Esophagus muscularis mucosa (tissue), 4 donors: Measurements from ENCODE around the gene ZNF451. TPM values are rescaled to one million over a fixed set of nuclear protein-coding genes. Genes with fewer than 3 reads are reported as not detected.
"Not testable (repeated sequence)": the region's sequence is repeated elsewhere in the genome, so short reads cannot be mapped to it uniquely, and the experiment has no call there.

Experiments used
- DNase-seq: peaks from one replicate; pipeline ENCODE4 v3.0.0-alpha.2; 2017; ENCODE audit errors: extremely low spot score
- H3K27ac ChIP-seq, 4 donors: fragments of 200-600 bp; sonication (generic); replicated peaks in 1 of 4; 1 replicate in 3 of 4; 2 replicates in 1 of 4; pipeline ENCODE4 v1.5.1; 2016 to 2019; ENCODE audit warnings: mild to moderate bottlenecking in 1 of 4
- H3K27me3 ChIP-seq, 4 donors: fragments of 200-600 bp; sonication (generic); one replicate each; pipeline versions ENCODE4 v1.5.1 to v1.6.0; 2016 to 2019
- H3K36me3 ChIP-seq, 4 donors: fragments of 200-600 bp; sonication (generic); one replicate each; pipeline ENCODE4 v1.5.1; 2016 to 2019
- H3K4me1 ChIP-seq, 4 donors: fragments of 200-600 bp; sonication (generic); one replicate each; pipeline ENCODE4 v1.5.1; 2016 to 2019
- H3K4me3 ChIP-seq, 4 donors: fragments of 200-600 bp; sonication (generic); 1 replicate in 2 of 4; 2 replicates in 2 of 4; pipeline ENCODE4 v1.5.1; 2016 to 2019; ENCODE audit warnings: mild to moderate bottlenecking in 4 of 4, moderate library complexity in 1 of 4
- H3K9me3 ChIP-seq, 4 donors: fragments of 200-600 bp; sonication (generic); 1 replicate in 3 of 4; 2 replicates in 1 of 4; pipeline ENCODE4 v1.5.1; 2016 to 2019
- EP300 ChIP-seq: sonication (generic); formaldehyde crosslinking; IDR thresholded peaks from one replicate; pipeline ENCODE4 v1.6.1; 2017; ENCODE audit warnings: antibody characterized with exemption
- POLR2A ChIP-seq: fragments of 450-650 bp; IDR thresholded peaks from one replicate; pipeline ENCODE4 v1.6.1; 2017; ENCODE audit warnings: antibody characterized with exemption, moderate library complexity, mild to moderate bottlenecking, low read depth
- POLR2AphosphoS5 ChIP-seq, 2 donors: sonication (generic); formaldehyde crosslinking; IDR thresholded peaks; one replicate each; pipeline ENCODE4 v1.6.1; 2017; ENCODE audit warnings: antibody characterized with exemption in 2 of 2
- WGBS: methylation state at CpG from one replicate; pipeline ENCODE4 v1.1.5; 2018; 5-methylcytosine and 5-hydroxymethylcytosine counted together
- intact Hi-C: fragments of 100-400 bp; cut with DNase I; formaldehyde crosslinking; loops from one replicate; pipeline ENCODE4 v1.15.1; 2023
- total RNA-seq, 4 donors: library from RNA; depleted of rRNA; stranded (reverse); fragments of >200 nt; gene quantifications; one replicate each; pipeline versions ENCODE4 v1.1.0 to v1.2.1, GENCODE V29; 2016
- TF ChIP-seq, protein P1 (sequence below), 3 experiments: fragments of 200-600 bp in 2 of 3; fragments of 450-650 bp in 1 of 3; sonication (generic) in 2 of 3; IDR thresholded peaks; one replicate each; pipeline ENCODE4 v1.5.1; 2017 to 2019; ENCODE audit warnings: antibody characterized with exemption in 3 of 3, mild to moderate bottlenecking in 2 of 3, moderate library complexity in 1 of 3

The ZNF451 gene
- total RNA-seq, 4 donors from 2014 or later = 32.0 to 49.0 (median 38.0) TPM

- H3K9me3 ChIP-seq = no peaks in the 10 kb centered on the region
- no peaks in the 10 kb centered on the region for H3K27me3 ChIP-seq
- 83% methylated on average over 2 of the region's 2 CpGs for WGBS
- no peak overlapping the region for H3K4me3 ChIP-seq
- intact Hi-C loops = loop anchor here (5.0 kb wide), 1 partner anchor 38 kb away; the partner anchor contains the start of gene KIAA1586
- H3K36me3 ChIP-seq = no peaks in the 10 kb centered on the region
- TF ChIP-seq POLR2AphosphoS5 (IDR thresholded peaks at IDR 0.05) (no peak), POLR2A (no peak), EP300 (no peak)
- TF ChIP-seq, protein P1, sequence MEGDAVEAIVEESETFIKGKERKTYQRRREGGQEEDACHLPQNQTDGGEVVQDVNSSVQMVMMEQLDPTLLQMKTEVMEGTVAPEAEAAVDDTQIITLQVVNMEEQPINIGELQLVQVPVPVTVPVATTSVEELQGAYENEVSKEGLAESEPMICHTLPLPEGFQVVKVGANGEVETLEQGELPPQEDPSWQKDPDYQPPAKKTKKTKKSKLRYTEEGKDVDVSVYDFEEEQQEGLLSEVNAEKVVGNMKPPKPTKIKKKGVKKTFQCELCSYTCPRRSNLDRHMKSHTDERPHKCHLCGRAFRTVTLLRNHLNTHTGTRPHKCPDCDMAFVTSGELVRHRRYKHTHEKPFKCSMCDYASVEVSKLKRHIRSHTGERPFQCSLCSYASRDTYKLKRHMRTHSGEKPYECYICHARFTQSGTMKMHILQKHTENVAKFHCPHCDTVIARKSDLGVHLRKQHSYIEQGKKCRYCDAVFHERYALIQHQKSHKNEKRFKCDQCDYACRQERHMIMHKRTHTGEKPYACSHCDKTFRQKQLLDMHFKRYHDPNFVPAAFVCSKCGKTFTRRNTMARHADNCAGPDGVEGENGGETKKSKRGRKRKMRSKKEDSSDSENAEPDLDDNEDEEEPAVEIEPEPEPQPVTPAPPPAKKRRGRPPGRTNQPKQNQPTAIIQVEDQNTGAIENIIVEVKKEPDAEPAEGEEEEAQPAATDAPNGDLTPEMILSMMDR (IDR thresholded peaks at IDR 0.05) = no peak
- H3K4me1 ChIP-seq = peaks cover 4 to 7% (median 6%) of the 10 kb centered on the region in 4 donors
- DNase-seq = no peak
- no peak overlapping the region for H3K27ac ChIP-seq
Observed at GRCh38 chr6:57085471-57085870, 4.5 kb upstream of the ZNF451 start.

DNA sequence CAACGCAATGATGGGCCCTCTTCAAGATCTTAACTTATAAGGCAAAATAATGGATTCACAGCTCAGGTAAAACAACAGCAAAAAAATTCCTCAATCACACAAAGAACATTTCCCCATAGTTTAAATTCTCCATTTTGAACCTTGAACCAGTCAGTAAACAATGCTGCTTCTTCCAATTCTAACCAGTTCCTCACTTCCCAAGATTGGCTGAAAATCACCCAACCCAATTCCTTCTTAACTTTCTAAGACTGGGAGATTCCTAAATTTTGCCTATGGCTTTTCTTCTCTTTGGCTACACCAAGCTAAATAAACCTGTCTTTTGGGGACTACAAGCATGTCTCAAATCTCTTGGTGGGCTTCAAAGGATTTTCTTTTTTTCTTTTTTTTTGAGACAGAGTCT is 3.1 kb upstream of the ZNF451 start:
- Histone ChIP-seq H3K9me3 (no peaks in the 10 kb centered on the region), H3K4me1 (peaks cover 10 to 12% (median 12%) of the 10 kb centered on the region in 4 donors), H3K36me3 (peaks cover 0 to 3% (median 0%) of the 10 kb centered on the region in 4 donors), H3K4me3 (no peak overlapping the region), H3K27ac (no peak overlapping the region), H3K27me3 (no peaks in the 10 kb centered on the region)
- intact Hi-C loops = loop anchor here (5.0 kb wide), 1 partner anchor 40 kb away; the partner anchor contains the start of gene KIAA1586
- TF ChIP-seq POLR2A = no peak
- TF ChIP-seq, protein P1 (IDR thresholded peaks at IDR 0.05) = no peak
- TF ChIP-seq POLR2AphosphoS5 (IDR thresholded peaks at IDR 0.05) = no peak
- TF ChIP-seq EP300 = no peak
- no peak for DNase-seq
- WGBS = 95% methylated on average over 1 of the region's 1 CpG

DNA sequence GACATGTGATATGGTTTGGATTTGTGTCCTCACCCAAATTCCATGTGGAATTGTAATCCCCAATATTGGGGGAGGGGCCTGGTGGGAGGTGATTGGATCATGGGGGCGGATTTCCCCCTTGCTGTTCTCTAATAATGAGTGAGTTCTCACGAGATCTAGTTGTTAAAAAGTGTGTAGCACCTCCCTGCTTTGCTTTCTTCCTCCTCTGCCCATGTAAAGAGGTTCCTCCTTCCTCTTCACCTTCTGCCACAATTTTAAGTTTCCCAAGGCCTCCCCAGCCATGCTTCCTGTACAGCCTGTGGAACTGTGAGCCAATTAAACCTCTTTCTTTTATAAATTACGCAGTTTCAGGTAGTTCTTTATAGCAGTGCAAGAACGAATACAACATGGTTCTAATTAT is 2.1 kb upstream of the ZNF451 start:
- no peaks in the 10 kb centered on the region for H3K9me3 ChIP-seq
- intact Hi-C loops = loop anchor here (5.0 kb wide), 1 partner anchor 41 kb away; the partner anchor contains the start of gene KIAA1586
- H3K27ac ChIP-seq = no peak overlapping the region
- no peak for DNase-seq
- no peak overlapping the region for H3K4me3 ChIP-seq
- H3K36me3 ChIP-seq = peaks cover 0 to 3% (median 0%) of the 10 kb centered on the region in 4 donors
- no peaks in the 10 kb centered on the region for H3K27me3 ChIP-seq
- 91% methylated on average over 4 of the region's 4 CpGs for WGBS
- peaks cover 16 to 23% (median 23%) of the 10 kb centered on the region in 4 donors for H3K4me1 ChIP-seq
- TF ChIP-seq, protein P1 (IDR thresholded peaks at IDR 0.05) = no peak
- TF ChIP-seq POLR2A (no peak), EP300 (no peak)

GRCh38 chr6:57089265-57089664 is 723 bp upstream of the ZNF451 start:
- peaks cover 0 to 3% (median 0%) of the 10 kb centered on the region in 4 donors for H3K36me3 ChIP-seq
- no peaks in the 10 kb centered on the region for H3K27me3 ChIP-seq
- peak overlapping the region; percentile 60 to 73 (median 62) for H3K4me3 ChIP-seq
- WGBS = 53% methylated on average over 3 of the region's 3 CpGs
- H3K4me1 ChIP-seq = peaks cover 23 to 37% (median 36%) of the 10 kb centered on the region in 4 donors
- intact Hi-C loops = loop anchor here (5.0 kb wide), 1 partner anchor 42 kb away; the partner anchor contains the start of gene KIAA1586
- no peaks in the 10 kb centered on the region for H3K9me3 ChIP-seq
- no peak for DNase-seq
- TF ChIP-seq, protein P1 (IDR thresholded peaks at IDR 0.05) = no peak
- TF ChIP-seq POLR2A = no peak
- TF ChIP-seq POLR2AphosphoS5 (IDR thresholded peaks at IDR 0.05) = no peak
- TF ChIP-seq EP300 = no peak
- H3K27ac ChIP-seq = peak overlapping the region; percentile 83 to 90 (median 86)

DNA sequence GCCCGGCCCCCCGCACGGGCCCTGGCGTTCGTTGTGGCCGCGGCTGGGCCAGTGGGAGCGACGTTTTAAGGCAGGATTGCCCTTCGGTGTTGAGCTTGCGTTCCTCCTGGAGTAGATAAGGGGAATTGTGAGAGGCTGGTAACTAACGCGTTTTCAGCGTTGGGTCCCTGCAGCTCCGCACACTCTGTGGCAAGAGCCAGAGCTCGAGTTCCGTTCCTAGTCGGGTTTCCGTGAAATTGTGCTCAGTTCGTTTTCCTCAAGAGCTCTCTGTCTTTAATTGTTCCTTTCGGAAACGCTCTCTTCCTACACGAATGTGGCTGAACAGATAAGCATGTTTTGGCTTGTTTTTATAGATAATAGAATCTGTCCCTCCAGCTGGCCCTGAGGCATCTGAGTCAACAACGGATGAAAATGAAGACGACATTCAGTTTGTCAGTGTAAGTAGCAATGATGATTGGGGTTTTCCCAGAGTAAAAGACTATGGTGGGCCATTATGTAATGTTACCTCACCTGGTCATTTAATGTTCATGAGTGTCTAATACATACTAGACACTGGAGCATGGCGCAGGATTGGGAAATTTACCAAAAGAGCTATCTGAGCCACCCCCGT is 575 bp downstream of the ZNF451 start:
- peak overlapping the region in 3 of 4 donors; percentile 83 to 90 (median 89) for H3K27ac ChIP-seq
- peak overlapping the region in 3 of 4 donors; percentile 60 to 62 (median 61) for H3K4me3 ChIP-seq
- intact Hi-C loops, H3K36me3 ChIP-seq, H3K27me3 ChIP-seq, DNase-seq, H3K9me3 ChIP-seq: not testable (repeated sequence)
- H3K4me1 ChIP-seq = peaks cover 23 to 48% (median 39%) of the 10 kb centered on the region in 4 donors
- WGBS = no CpG with 5 or more reads among the region's 27 CpGs

- H3K27ac ChIP-seq = peak overlapping the region; percentile 13 to 56 (median 30)
Observed at GRCh38 chr6:57091375-57091774, 1.4 kb downstream of the ZNF451 start.

More at GRCh38 chr6:57091375-57091774, 1.4 kb downstream of the ZNF451 start:
- intact Hi-C loops, H3K36me3 ChIP-seq, H3K9me3 ChIP-seq, H3K27me3 ChIP-seq, DNase-seq: not testable (repeated sequence)
- WGBS = 83% methylated on average over 7 of the region's 7 CpGs
- Histone ChIP-seq H3K4me1 (peaks cover 23 to 52% (median 39%) of the 10 kb centered on the region in 4 donors), H3K4me3 (peak overlapping the region in 2 of 4 donors; percentile 5 to 13)
